Epidermal melanocyte (primary cell): ENCODE measurements around the gene POLR3B.
"Not testable (repeated sequence)": the region's sequence is repeated elsewhere in the genome, so short reads cannot be mapped to it uniquely, and the experiment has no call there.

ENCODE experiments used
- DNase-seq: peaks from one replicate; pipeline ENCODE4 v3.0.0; 2011; ENCODE audit warnings: low spot score; ENCODE audit not compliant: insufficient read length

POLR3B gene

GRCh38 chr12:106342397-106343213 lies 14.9 kb upstream of the POLR3B start:
- no peak for DNase-seq

DNA sequence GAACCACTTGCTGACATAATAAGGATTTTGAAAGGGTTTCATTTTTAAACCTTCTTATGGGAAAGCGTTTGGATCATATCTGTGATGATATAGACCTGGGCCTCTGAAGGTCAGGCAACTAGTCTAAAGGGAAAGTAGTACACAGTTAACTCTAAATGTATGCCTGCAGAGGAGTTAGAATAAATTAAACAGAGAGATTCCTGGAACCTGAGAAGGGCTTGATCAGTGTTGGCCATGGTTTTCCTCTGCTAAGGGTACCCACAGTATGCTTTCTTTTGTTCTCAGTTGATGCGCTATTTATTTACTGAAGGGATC lies 14.4 kb upstream of the POLR3B start:
- no peak for DNase-seq

- no peak for DNase-seq
Observed at GRCh38 chr12:106344131-106344530, 13.4 kb upstream of the POLR3B start.

DNA sequence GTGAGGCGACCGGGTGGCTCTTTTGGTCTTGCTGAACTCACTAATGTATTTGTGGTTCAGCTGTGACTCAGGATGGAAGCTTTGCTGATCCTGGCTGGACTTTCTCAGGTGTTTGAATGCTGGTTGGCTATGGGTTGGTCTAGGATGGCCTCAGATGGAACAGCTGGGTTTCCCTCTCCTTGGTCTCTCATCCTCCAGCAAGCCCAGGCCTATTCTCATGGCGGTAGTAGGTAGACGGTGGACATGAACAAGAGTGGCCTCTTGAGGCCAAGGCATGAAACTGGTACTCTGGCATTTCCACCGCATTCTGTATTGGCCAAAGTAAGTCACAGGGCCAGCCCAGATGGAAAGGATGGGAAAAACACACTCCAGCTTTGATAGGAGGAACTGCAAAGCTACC lies 11.8 kb upstream of the POLR3B start:
- DNase-seq, result no peak

DNA sequence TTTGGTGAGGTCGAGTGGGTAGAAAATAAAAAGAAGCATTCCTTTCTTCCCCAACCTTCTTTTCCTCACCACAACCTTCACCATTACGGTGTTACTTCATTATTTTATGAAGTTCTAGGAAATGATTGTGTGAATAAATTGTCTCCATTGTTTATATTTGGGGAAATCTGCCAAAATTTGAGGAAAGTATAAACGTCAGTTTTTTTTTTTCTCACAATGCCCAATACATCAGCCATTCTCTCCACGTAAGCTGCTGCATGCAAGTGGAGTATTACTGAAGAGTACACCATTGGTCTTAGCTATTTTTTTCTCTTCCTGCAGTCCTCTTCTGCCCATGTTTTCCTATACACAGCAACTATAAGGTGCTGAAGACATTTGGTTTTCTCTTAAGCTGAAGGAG lies 9.1 kb upstream of the POLR3B start:
- no peak for DNase-seq

DNA sequence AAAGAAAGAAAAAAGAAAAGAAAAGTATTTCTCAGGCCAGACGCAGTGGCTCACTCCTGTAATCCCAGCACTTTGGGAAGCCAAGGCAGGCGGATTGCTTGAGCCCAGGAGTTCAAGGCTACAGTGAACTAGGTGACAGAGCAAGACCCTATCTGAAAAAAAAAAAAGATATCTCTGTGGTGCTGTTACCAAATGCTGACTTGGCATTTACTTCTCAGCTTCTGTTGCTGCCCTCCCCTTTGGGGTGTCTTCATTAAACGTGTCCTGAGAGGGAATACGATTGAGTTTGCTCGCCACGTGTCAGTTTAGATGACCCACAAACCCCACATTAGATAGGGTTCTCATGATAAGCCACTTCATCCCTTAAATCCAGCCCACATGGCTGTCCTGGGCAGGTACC lies 4.4 kb upstream of the POLR3B start:
- no peak for DNase-seq

DNA sequence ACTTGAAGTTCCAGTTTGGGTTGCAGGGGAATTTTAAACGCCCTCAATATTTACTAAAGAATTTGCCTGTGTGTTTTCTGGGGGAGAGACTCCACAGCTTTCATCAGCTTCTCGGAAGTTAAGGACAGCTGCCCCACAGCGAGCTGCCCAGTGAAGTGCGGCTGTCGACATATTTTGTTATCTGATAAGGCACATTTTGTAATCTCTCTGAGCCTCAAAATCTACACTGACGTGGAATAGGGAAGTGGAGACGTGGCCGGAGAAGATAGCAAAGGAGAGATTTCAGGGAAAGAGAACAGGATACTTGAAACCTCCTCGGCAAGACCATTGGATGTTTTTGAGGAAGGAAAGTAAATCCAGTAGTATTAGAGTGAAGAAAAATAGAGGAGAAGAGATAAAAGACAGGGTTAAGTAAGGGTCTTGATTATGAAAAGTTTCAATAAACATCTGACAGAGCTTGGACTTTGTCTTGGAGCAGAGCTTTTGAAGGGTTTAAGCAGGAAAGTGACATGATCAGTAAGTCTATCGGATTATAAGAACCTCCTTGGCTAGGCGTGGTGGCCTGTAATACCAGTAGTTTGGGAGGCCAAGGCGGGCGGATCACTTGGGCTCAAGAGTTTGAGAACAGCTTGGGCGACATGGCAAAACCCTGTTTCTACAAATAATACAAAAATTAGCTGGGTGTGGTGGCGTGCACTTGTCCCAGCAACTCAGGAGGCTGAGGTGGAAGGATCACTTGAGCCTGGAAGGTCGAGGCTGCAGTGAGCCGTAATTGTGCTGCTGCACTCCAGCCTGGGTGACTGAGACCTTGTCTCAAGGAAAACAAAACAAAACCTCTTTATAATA lies 1.1 kb downstream of the POLR3B start:
- DNase-seq, result no peak

GRCh38 chr12:106359646-106360399 lies 2.3 kb downstream of the POLR3B start:
- no peak for DNase-seq

- no peak for DNase-seq
Observed at GRCh38 chr12:106360400-106360994, 2.9 kb downstream of the POLR3B start.

- DNase-seq, result no peak
Observed at GRCh38 chr12:106362971-106363370, 5.4 kb downstream of the POLR3B start.

DNA sequence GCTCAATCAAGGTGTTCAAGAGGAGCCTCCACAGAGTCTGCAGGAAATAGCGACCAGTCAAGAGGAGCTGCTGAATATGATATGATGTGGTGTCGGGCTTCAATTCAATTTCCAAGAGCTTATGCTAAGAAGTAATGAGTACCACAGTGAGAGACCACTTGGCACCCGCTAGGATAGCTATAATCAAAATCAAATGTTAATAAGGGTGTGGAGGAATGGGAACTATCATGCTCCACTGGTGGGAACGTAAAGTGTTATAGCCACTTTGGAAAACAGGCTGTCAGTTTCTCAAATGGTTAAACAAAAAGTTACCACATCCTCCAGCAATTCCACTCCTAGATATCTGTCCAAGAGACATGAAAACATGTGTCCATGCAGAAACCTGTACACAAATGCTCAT lies 6.7 kb downstream of the POLR3B start:
- DNase-seq, result no peak

- DNase-seq, result no peak
Observed at GRCh38 chr12:106369624-106370346, 12.2 kb downstream of the POLR3B start.

GRCh38 chr12:106378788-106379187 lies 21.2 kb downstream of the POLR3B start:
- no peak for DNase-seq

DNA sequence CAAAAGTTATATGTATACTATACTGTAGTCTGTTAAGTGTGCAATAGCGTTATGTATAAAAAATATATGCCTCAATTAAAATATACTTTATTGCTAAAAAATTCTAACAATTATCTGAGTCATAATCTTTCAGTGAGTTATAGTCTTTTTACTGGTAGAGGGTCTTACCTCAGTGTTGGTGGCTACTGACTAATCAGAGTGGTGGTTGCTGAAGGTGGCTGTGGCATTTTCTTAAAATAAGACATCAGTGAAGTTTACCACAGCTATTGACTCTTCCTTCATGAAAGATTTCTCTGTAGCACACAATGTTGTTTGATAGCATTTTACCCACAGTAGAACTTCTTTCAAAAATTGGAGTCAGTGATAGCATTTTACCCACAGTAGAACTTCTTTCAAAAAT lies 23.4 kb downstream of the POLR3B start:
- no peak for DNase-seq

GRCh38 chr12:106381866-106382265 lies 24.3 kb downstream of the POLR3B start:
- DNase-seq, result not testable (repeated sequence)

DNA sequence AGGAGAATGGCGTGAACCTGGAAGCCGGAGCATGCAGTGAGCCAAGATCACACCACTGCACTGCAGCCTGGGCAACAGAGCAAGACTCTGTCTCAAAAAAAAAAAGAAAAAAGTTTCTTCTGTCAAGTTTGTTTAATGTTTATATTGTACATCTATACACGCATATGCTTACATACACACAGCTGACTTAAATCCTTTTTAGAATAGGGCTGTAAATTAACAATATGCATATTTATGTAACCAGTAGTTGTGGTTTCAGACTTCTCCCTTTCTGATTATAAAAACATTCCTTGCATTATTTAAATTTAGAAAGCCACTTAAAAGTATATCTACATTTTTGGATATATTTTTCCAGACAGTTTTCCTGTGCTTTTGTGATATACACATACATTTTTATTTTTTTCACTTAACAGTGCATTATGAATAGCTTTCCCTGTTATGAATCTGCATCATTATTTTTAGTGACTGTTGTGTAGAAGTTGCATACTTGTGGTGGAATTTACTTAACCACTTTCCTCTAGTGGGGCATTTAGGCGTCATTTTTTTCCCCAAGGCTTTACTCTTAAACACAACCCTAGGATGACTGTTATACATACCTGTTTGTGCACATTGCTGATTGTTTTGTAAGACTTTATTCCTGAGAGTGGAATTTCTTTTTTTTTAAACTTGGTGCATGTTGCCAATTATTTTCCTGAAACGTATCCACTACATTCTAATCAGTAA lies 29.4 kb downstream of the POLR3B start:
- no peak for DNase-seq

DNA sequence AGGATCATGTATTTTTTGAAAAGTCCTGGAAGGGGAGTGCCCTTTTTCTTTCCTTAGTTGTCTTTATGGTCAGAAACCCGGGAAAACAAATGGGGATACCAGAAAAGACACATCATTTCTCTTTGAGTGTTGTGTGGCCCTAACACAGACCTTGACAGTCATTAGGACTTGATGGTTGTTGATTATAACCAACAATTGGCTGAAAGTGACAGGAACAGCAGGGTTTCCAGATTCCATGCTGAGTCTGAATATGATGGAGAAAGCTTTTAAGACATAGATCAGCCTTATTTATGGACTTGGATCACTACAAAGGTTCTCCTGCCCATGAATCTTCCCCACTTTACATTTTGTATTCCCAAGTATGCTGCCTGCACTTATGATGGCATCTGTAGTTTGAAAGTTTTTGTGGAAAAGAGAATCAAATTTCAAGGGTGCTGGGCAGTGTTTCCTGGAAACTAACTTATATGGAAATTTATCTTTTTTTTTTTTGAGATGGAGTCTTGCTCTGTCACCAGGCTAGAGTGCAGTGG lies 30.4 kb downstream of the POLR3B start:
- DNase-seq, result no peak

DNA sequence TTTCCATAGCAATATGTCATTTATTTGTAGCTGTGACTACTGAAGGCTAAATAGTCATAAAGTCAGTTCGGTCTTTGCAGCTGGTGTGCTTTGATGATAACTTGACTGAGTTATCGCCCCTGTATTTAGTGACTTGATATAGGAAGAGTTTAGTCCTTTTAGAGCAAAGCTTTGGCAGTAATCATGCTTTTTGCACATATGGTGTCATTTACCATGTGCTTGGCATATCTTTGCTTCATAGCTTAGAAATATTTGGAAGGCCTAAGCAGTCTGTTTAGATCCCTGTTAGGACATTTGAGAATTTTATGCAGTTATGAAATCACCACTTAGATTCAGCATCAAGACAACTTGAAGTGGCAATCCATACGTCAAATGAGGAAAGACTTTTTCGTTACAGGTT lies 31.6 kb downstream of the POLR3B start:
- DNase-seq, result no peak

- no peak for DNase-seq
Observed at GRCh38 chr12:106392759-106393158, 35.2 kb downstream of the POLR3B start.

DNA sequence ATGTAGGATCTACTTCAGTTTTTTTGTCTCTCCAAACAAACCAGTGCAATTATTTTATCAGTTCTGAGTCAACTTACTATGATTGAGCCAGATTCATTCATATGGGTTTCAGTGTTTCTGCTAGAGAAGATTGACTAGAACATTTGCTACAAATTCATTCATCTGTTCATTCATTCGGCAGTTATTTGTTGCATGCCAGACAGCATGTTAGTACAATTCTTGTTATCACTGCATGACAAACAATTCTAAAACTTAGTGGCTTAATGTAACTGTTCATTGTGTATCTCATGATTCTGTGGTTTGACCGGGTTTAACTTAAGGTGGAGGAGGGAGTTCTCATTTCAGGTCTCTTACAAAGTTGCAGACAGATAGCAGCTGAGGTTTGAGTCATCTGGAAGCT lies 52.3 kb downstream of the POLR3B start:
- DNase-seq, result no peak
